ENCODE data around the gene ISOC2.

- 0 out of 2 replicates have a peak, but pooled peaks have one; percentile 51 for TF ChIP-seq HMGXB4 (CRISPR knock-in tag; IDR thresholded peaks at IDR 0.05)
- no peak for TF ChIP-seq BRF2 (IDR thresholded peaks at IDR 0.05; ENCODE audit: borderline replicate concordance, insufficient read depth, insufficient read length)
- no peak for TF ChIP-seq FOS (IDR thresholded peaks at IDR 0.05; ENCODE audit: extremely low read depth, insufficient read length)
- TF ChIP-seq EGR1 (conservative IDR thresholded peaks at IDR 0.05): no peak
- TF ChIP-seq REST (IDR thresholded peaks at IDR 0.05; ENCODE audit: borderline replicate concordance): peak; percentile 82
- TF ChIP-seq REST (CRISPR knock-in tag; IDR thresholded peaks at IDR 0.05; ENCODE audit: low read depth): no peak
- peak; percentile 93 to 99 (median 95) for TF ChIP-seq CTCF (IDR thresholded peaks at IDR 0.05 in 2 of 3, conservative IDR thresholded peaks at IDR 0.05 in 1 of 3; ENCODE audit: insufficient read depth in 2 of 3, low read depth in 1 of 3, low read length in 3 of 3)
- TF ChIP-seq ZHX1 (conservative IDR thresholded peaks at IDR 0.05; ENCODE audit: low read length): no peak
- TF ChIP-seq SRSF9 (IDR thresholded peaks at IDR 0.05; ENCODE audit: borderline replicate concordance, low read depth, low read length): no peak
- peak; percentile 85 for TF ChIP-seq TEAD4 (IDR thresholded peaks at IDR 0.05; ENCODE audit: low read length)
- no peak for TF ChIP-seq TEAD4 (CRISPR knock-in tag; IDR thresholded peaks at IDR 0.05; ENCODE audit: borderline replicate concordance)
- TF ChIP-seq YY1 (IDR thresholded peaks at IDR 0.05; ENCODE audit: borderline replicate concordance in 1 of 3, control insufficient read depth in 1 of 3, extremely low read depth in 1 of 3, insufficient read depth in 3 of 3, insufficient read length in 1 of 3, insufficient replicate concordance in 2 of 3, low read depth in 1 of 3, low read length in 2 of 3): peak in 2 of 3 experiments; percentile 44 to 46
- TF ChIP-seq EZH2 (IDR thresholded peaks at IDR 0.05; ENCODE audit: borderline replicate concordance, low read depth, low read length): no peak
- TF ChIP-seq ZNF12 (CRISPR knock-in tag; IDR thresholded peaks at IDR 0.05): no peak
- TF ChIP-seq ATF2 (CRISPR knock-in tag; IDR thresholded peaks at IDR 0.05): no peak
- no peak for TF ChIP-seq SIRT6 (IDR thresholded peaks at IDR 0.05; ENCODE audit: low read depth, low read length)
These were observed 6.0 kb upstream of the ISOC2 start for GRCh38 chr19:55467236-55468053.
